H1 (cell line): Measurements from ENCODE around the gene SLC2A4RG. TPM values are rescaled to one million over a fixed set of nuclear protein-coding genes. Genes with fewer than 3 reads are reported as not detected.

Experiments
- CTCF ChIA-PET: fragments of 300-600 bp; sonication (Branson Sonifier 250); formaldehyde crosslinking; loops from one replicate; lab custom pipeline; 2021; ENCODE audit not compliant: partially characterized antibody; lab: Charles Lee
- POLR2A ChIA-PET: fragments of 300-600 bp; sonication (Branson Sonifier 250); formaldehyde crosslinking; loops from one replicate; lab custom pipeline; 2021; ENCODE audit warnings: inconsistent platforms; ENCODE audit not compliant: partially characterized antibody; lab: Charles Lee
- DNase-seq, 2 experiments: peaks; one replicate each; pipeline versions ENCODE4 v3.0.0 to v3.0.0-alpha.2; 2010 to 2022; ENCODE audit warnings: low spot score in 2 of 2, low read depth in 1 of 2, mixed read lengths in 1 of 2
- FAIRE-seq: peaks from 2 replicates; lab custom pipeline; 2011; peaks lifted over from hg19 to GRCh38; lab: Jason Lieb, UNC
- H2AFZ ChIP-seq: 2 replicates; pipeline ENCODE4 v1.8.1; 2012; ENCODE audit warnings: low read length, inconsistent platforms
- H2AK5ac ChIP-seq: 2 replicates; pipeline ENCODE4 v1.6.1; 2013; ENCODE audit warnings: low read depth, low read length
- H2BK120ac ChIP-seq: replicated peaks from 2 replicates; pipeline ENCODE3; 2013; ENCODE audit warnings: low read depth, low read length, inconsistent platforms
- H2BK12ac ChIP-seq: 2 replicates; pipeline ENCODE4 v1.6.1; 2013; ENCODE audit warnings: low read depth, low read length
- H2BK15ac ChIP-seq: 2 replicates; pipeline ENCODE4 v1.6.1; 2013; ENCODE audit warnings: low read length
- H2BK20ac ChIP-seq: 2 replicates; pipeline ENCODE4 v1.6.1; 2013; ENCODE audit warnings: low read length
- H2BK5ac ChIP-seq: 2 replicates; pipeline ENCODE4 v1.6.1; 2013; ENCODE audit warnings: low read depth, low read length
- H3K14ac ChIP-seq: 2 replicates; pipeline ENCODE4 v1.6.1; 2013; ENCODE audit warnings: inconsistent platforms; ENCODE audit not compliant: insufficient read length
- H3K18ac ChIP-seq: 2 replicates; pipeline ENCODE4 v1.6.1; 2013; ENCODE audit warnings: low read length; ENCODE audit errors: extremely low read depth
- H3K23ac ChIP-seq: 2 replicates; pipeline ENCODE4 v1.6.1; 2013; ENCODE audit warnings: inconsistent platforms; ENCODE audit not compliant: insufficient read length
- H3K23me2 ChIP-seq: 2 replicates; pipeline ENCODE4 v1.6.1; 2013; ENCODE audit warnings: low read depth, low read length
- H3K27ac ChIP-seq: 2 replicates; pipeline ENCODE4 v1.6.1; 2011; ENCODE audit warnings: low read depth, low read length, inconsistent platforms
- H3K27me3 ChIP-seq, 4 experiments: replicated peaks in 1 of 4; 1 replicate in 1 of 4; 2 replicates in 3 of 4; pipeline versions ENCODE4 v1.6.1 to v1.8.1; 2011 to 2013; ENCODE audit warnings: low read length in 3 of 4, mild to moderate bottlenecking in 3 of 4, inconsistent platforms in 2 of 4, mixed read lengths in 2 of 4, moderate library complexity in 1 of 4; ENCODE audit not compliant: control insufficient read depth in 3 of 4, insufficient read depth in 3 of 4; ENCODE audit errors: extremely low read depth in 1 of 4
- H3K36me3 ChIP-seq, 4 experiments: 2 replicates each; pipeline versions ENCODE4 v1.6.1 to v1.8.1; 2011 to 2013; ENCODE audit warnings: mild to moderate bottlenecking in 4 of 4, low read length in 3 of 4, moderate library complexity in 2 of 4, control low read depth in 1 of 4, inconsistent platforms in 1 of 4; ENCODE audit not compliant: insufficient read depth in 4 of 4, control insufficient read depth in 2 of 4
- H3K4ac ChIP-seq: replicated peaks from 2 replicates; pipeline ENCODE3; 2013; ENCODE audit warnings: low read length, low read depth, mixed read lengths, inconsistent platforms; ENCODE audit not compliant: insufficient read length
- H3K4me1 ChIP-seq, 4 experiments: replicated peaks in 1 of 4; 1 replicate in 1 of 4; 2 replicates in 3 of 4; pipeline versions ENCODE4 v1.6.1 to v1.8.1; 2011 to 2013; ENCODE audit warnings: low read length in 3 of 4, inconsistent platforms in 2 of 4, mixed read lengths in 1 of 4; ENCODE audit not compliant: insufficient read depth in 4 of 4, control insufficient read depth in 3 of 4
- H3K4me2 ChIP-seq, 2 experiments: 2 replicates each; pipeline versions ENCODE4 v1.6.1 to v1.8.1; 2011 to 2013; ENCODE audit warnings: low read depth in 2 of 2, low read length in 2 of 2, control low read depth in 1 of 2, inconsistent platforms in 1 of 2, mild to moderate bottlenecking in 1 of 2; ENCODE audit not compliant: insufficient read depth in 1 of 2
- H3K4me3 ChIP-seq, 4 experiments: fragments of 200-600, 300-600 bp in 1 of 4; sonication (generic), shearing (Covaris generic), sonication (Bioruptor Twin) in 1 of 4; 2 replicates each; pipeline versions ENCODE4 v1.5.1 to v1.8.1; 2011 to 2016; ENCODE audit warnings: low read length in 4 of 4, low read depth in 3 of 4, control low read depth in 2 of 4, inconsistent platforms in 2 of 4, mild to moderate bottlenecking in 2 of 4, mixed read lengths in 1 of 4, moderate library complexity in 1 of 4; ENCODE audit not compliant: insufficient read depth in 2 of 4; ENCODE audit errors: extremely low read depth in 1 of 4
- H3K56ac ChIP-seq: replicated peaks from 2 replicates; pipeline ENCODE3; 2013; ENCODE audit warnings: low read depth, mild to moderate bottlenecking, mixed read lengths, low read length, inconsistent platforms; ENCODE audit not compliant: insufficient read length
- H3K79me1 ChIP-seq: 2 replicates; pipeline ENCODE4 v1.6.1; 2013; ENCODE audit warnings: low read depth, low read length, control low read depth
- H3K79me2 ChIP-seq, 2 experiments: 2 replicates each; pipeline versions ENCODE4 v1.6.1 to v1.8.1; 2012 to 2013; ENCODE audit warnings: low read length in 2 of 2, mild to moderate bottlenecking in 2 of 2, inconsistent platforms in 1 of 2; ENCODE audit not compliant: insufficient read depth in 2 of 2, control insufficient read depth in 1 of 2
- H3K9ac ChIP-seq, 4 experiments: replicated peaks in 1 of 4; 1 replicate in 1 of 4; 2 replicates in 3 of 4; pipeline versions ENCODE4 v1.6.1 to v1.8.1; 2011 to 2013; ENCODE audit warnings: low read depth in 3 of 4, low read length in 3 of 4, control low read depth in 2 of 4, mild to moderate bottlenecking in 2 of 4, moderate library complexity in 2 of 4, inconsistent platforms in 1 of 4; ENCODE audit errors: extremely low read depth in 1 of 4
- H3K9me3 ChIP-seq, 2 experiments: 2 replicates each; pipeline versions ENCODE4 v1.6.1 to v1.8.1; 2012 to 2013; ENCODE audit warnings: mild to moderate bottlenecking in 2 of 2, moderate library complexity in 2 of 2, control low read depth in 1 of 2, inconsistent platforms in 1 of 2, low read depth in 1 of 2, low read length in 1 of 2, mixed read lengths in 1 of 2; ENCODE audit not compliant: insufficient read depth in 2 of 2
- H4K20me1 ChIP-seq, 2 experiments: replicated peaks in 1 of 2; 2 replicates each; pipeline versions ENCODE3 to v1.8.1; 2011 to 2013; ENCODE audit warnings: inconsistent platforms in 2 of 2, low read length in 2 of 2, mild to moderate bottlenecking in 1 of 2; ENCODE audit not compliant: insufficient read depth in 2 of 2, control insufficient read depth in 1 of 2
- H4K5ac ChIP-seq: 2 replicates; pipeline ENCODE4 v1.6.1; 2013; ENCODE audit warnings: low read length, low read depth, mixed read lengths, inconsistent platforms; ENCODE audit not compliant: insufficient read length
- H4K8ac ChIP-seq: 2 replicates; pipeline ENCODE4 v1.8.0; 2013; ENCODE audit warnings: mild to moderate bottlenecking, moderate library complexity, low read length, inconsistent platforms; ENCODE audit not compliant: insufficient read depth; ENCODE audit errors: extremely low read depth
- H4K91ac ChIP-seq: replicated peaks from 2 replicates; pipeline ENCODE3; 2013; ENCODE audit warnings: low read length, mixed read lengths, inconsistent platforms; ENCODE audit not compliant: insufficient read length
- BACH1 ChIP-seq: IDR thresholded peaks from 2 replicates; pipeline ENCODE4 v1.6.1; 2012; ENCODE audit warnings: low read length, improper control_type of control experiment
- EGR1 ChIP-seq: IDR thresholded peaks from 2 replicates; pipeline ENCODE4 v1.6.1; 2011; ENCODE audit warnings: low read depth, low read length, borderline replicate concordance
- GABPA ChIP-seq: IDR thresholded peaks from 2 replicates; pipeline ENCODE4 v1.6.1; 2011; ENCODE audit warnings: mild to moderate bottlenecking, low read length, moderate library complexity, borderline replicate concordance; ENCODE audit not compliant: insufficient read depth
- HDAC2 ChIP-seq, 2 experiments: fragments of 300-600 bp in 1 of 2; sonication (generic) in 1 of 2; IDR thresholded peaks; 2 replicates each; pipeline ENCODE4 v1.6.1; 2011 to 2012; ENCODE audit warnings: low read depth in 2 of 2, low read length in 2 of 2, mild to moderate bottlenecking in 2 of 2, moderate library complexity in 2 of 2, borderline replicate concordance in 1 of 2, inconsistent platforms in 1 of 2
- JUN ChIP-seq: IDR thresholded peaks from 2 replicates; pipeline ENCODE4 v1.6.1; 2011; ENCODE audit warnings: low read depth, mild to moderate bottlenecking, improper control_type of control experiment, low read length
- RXRA ChIP-seq: IDR thresholded peaks from 2 replicates; pipeline ENCODE4 v1.6.1; 2011; ENCODE audit warnings: low read depth, mild to moderate bottlenecking, low read length, moderate library complexity; ENCODE audit not compliant: insufficient read depth
- SIN3A ChIP-seq, 2 experiments: IDR thresholded peaks in 1 of 2; conservative IDR thresholded peaks in 1 of 2; 2 replicates each; pipeline ENCODE4 v1.6.1; 2011 to 2012; ENCODE audit warnings: low read length in 2 of 2, improper control_type of control experiment in 1 of 2, low read depth in 1 of 2, mild to moderate bottlenecking in 1 of 2
- TAF7 ChIP-seq: optimal IDR thresholded peaks from 2 replicates; pipeline ENCODE3; 2011; ENCODE audit warnings: low read depth, mild to moderate bottlenecking, inconsistent platforms, low read length, moderate library complexity, borderline replicate concordance
- USF2 ChIP-seq: IDR thresholded peaks from 2 replicates; pipeline ENCODE4 v1.6.1; 2011; ENCODE audit warnings: low read length, improper control_type of control experiment
- ZNF274 ChIP-seq: IDR thresholded peaks from 2 replicates; pipeline ENCODE4 v1.7.0; 2012; ENCODE audit warnings: low read length, borderline replicate concordance; ENCODE audit errors: extremely low read depth
- WGBS, 2 experiments: shearing (Covaris generic) in 1 of 2; methylation state at CpG; one replicate each; pipeline versions ENCODE4 v1.1.6 to v1.1.7; 2013 to 2015; ENCODE audit warnings: low lambda C conversion rate in 2 of 2, mixed read lengths in 2 of 2, inconsistent platforms in 1 of 2, low coverage in 1 of 2, missing lambda C conversion rate in 1 of 2; ENCODE audit not compliant: insufficient replicate concordance in 2 of 2, insufficient coverage in 1 of 2, insufficient read length in 1 of 2; ENCODE audit errors: extremely low coverage in 1 of 2, missing lambda C conversion rate in 1 of 2; 5-methylcytosine and 5-hydroxymethylcytosine counted together
- polyA plus RNA-seq, 7 experiments: library from polyadenylated mRNA; depleted of rRNA in 3 of 7; stranded (reverse) in 5 of 7; unstranded in 2 of 7; fragments of >200 nt in 5 of 7; fragments of 200-250 nt in 2 of 7; gene quantifications; 1 replicate in 5 of 7; 2 replicates in 1 of 7; 4 replicates in 1 of 7; pipeline versions ENCODE4 v1.2.1 to v1.2.3, GENCODE V29; 2011 to 2013; ENCODE audit warnings: missing spikeins in 2 of 7, mixed read lengths in 2 of 7
- total RNA-seq: library from RNA; stranded (reverse); fragmentation: NEBNext Ultra II Directional; extraction: Animal tissue kit (Norgen Biotek cat#: 25700); gene quantifications from 2 replicates; pipeline ENCODE4 v1.2.1, GENCODE V29; 2021

The SLC2A4RG gene
- total and polyA plus RNA-seq, 2 of the 8 experiments (the other 6 are each of a cell fraction or from before 2014, with no cell fraction given), result 15.9 to 29.1 TPM

- H3K4me1 ChIP-seq, result peaks cover 0 to 12% (median 6%) of the 10 kb centered on the region in 4 experiments; a peak in 4 of 7 replicates
- H2BK20ac ChIP-seq, result no peak overlapping the region
- no peak overlapping the region for H3K4ac ChIP-seq
- H4K20me1 ChIP-seq, result peaks cover 0 to 12% of the 10 kb centered on the region in 2 experiments
- no peak overlapping the region for H3K18ac ChIP-seq
- no peak overlapping the region for H3K4me2 ChIP-seq
- no peaks in the 10 kb centered on the region for H3K79me1 ChIP-seq
- H2BK120ac ChIP-seq, result no peak overlapping the region
- H4K91ac ChIP-seq, result no peak overlapping the region
- 98% methylated on average over 6 of the region's 10 CpGs; no CpG with 5 or more reads in 1 of the 2 experiments for WGBS, 2 experiments
- peaks cover 0 to 3% (median 0%) of the 10 kb centered on the region in 4 experiments; a peak in 1 of 8 replicates for H3K36me3 ChIP-seq
- H3K79me2 ChIP-seq, result no peaks in the 10 kb centered on the region
- no peak overlapping the region for H3K56ac ChIP-seq
- H3K27ac ChIP-seq, result no peak overlapping the region
- no peak overlapping the region for H3K4me3 ChIP-seq
- no peak overlapping the region for H3K23ac ChIP-seq
- DNase-seq (no peak), FAIRE-seq (no peak)
- no peak overlapping the region for H3K14ac ChIP-seq
- no peak overlapping the region for H2BK12ac ChIP-seq
- POLR2A ChIA-PET, result interaction anchor here (0.5 to 3.5 kb wide), 6 partner anchors 9 to 278 kb away, joined by 3 to 15 read pairs (median 4); no protein-coding TSS in a partner anchor
- TF ChIP-seq HDAC2 (IDR thresholded peaks at IDR 0.05; ENCODE audit: borderline replicate concordance in 1 of 2, low read depth in 2 of 2, low read length in 2 of 2) (no peak), JUN (no peak), SIN3A (conservative IDR thresholded peaks at IDR 0.05 in 1 of 2, IDR thresholded peaks at IDR 0.05 in 1 of 2; ENCODE audit: low read depth in 1 of 2, low read length in 2 of 2) (no peak), GABPA (no peak), RXRA (no peak), TAF7 (no peak), ZNF274 (no peak), USF2 (no peak), EGR1 (no peak), BACH1 (no peak)
- TF ChIP-seq, all 59 proteins: peak for 0
- Histone ChIP-seq H4K8ac (no peak overlapping the region; the same call in 1 of the 2 replicates), H4K5ac (no peak overlapping the region), H2AFZ (no peak overlapping the region), H3K23me2 (peaks cover 8% of the 10 kb centered on the region; the same call in 1 of the 2 replicates), H3K9ac (no peak overlapping the region), H3K9me3 (no peaks in the 10 kb centered on the region; a peak in 1 of 4 replicates), H2BK15ac (no peak overlapping the region), H3K27me3 (no peaks in the 10 kb centered on the region), H2BK5ac (no peak overlapping the region), H2AK5ac (no peak overlapping the region)
- CTCF ChIA-PET, result no interaction called here
These were observed 46.4 kb upstream of the SLC2A4RG start for GRCh38 chr20:63693083-63693732.
